ENCODE data around the gene ETV6.

ETV6 gene

DNA sequence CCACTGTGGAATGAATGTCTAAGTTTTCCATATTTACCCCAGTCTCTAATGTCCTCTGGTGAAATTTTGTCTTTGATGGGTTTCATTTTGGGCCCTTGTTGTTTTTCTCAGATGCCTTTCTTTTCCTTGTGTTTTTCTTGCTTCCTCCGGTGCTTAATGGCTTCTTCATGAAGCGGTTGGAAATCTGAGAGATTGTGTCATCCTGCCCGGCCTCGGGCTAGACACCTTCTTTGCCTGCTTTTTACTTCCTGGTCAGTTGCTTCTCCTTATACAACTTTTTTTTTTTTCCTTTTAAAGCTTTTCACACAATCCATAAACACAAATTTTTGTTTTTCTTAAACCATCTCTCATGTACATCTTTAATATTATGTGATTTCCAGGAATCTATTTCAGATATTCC is 7.1 kb downstream of the ETV6 start:
- in situ Hi-C loops (cut with MboI; ENCODE audit: low sequenced_read_pairs, unreplicated experiment) = no loop called here
- TF ChIP-seq, protein P1, sequence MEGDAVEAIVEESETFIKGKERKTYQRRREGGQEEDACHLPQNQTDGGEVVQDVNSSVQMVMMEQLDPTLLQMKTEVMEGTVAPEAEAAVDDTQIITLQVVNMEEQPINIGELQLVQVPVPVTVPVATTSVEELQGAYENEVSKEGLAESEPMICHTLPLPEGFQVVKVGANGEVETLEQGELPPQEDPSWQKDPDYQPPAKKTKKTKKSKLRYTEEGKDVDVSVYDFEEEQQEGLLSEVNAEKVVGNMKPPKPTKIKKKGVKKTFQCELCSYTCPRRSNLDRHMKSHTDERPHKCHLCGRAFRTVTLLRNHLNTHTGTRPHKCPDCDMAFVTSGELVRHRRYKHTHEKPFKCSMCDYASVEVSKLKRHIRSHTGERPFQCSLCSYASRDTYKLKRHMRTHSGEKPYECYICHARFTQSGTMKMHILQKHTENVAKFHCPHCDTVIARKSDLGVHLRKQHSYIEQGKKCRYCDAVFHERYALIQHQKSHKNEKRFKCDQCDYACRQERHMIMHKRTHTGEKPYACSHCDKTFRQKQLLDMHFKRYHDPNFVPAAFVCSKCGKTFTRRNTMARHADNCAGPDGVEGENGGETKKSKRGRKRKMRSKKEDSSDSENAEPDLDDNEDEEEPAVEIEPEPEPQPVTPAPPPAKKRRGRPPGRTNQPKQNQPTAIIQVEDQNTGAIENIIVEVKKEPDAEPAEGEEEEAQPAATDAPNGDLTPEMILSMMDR (IDR thresholded peaks at IDR 0.05; ENCODE audit: borderline replicate concordance, control extremely low read depth, extremely low read depth, insufficient read depth, missing control alignments) = no peak
- no peak for DNase-seq (ENCODE audit: low spot score)

DNA sequence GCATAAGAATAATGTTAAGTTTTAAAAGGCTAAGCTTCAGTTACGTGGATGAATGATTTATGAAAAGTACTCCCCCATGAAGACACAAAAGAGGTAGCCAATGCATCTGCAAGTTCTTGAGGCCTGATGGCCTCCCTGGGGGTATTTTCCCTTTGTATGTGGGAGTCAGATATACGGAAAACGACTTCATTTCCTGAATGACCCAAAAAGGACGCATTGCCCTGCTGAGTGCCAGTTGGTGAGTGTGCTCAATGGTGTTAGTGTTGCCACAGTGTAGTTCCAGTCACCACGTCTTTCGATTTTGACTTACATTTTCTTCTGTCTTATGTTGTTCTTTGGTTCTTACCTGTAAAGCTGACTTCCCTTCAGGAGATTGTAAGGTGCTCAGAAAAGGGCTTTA is 8.0 kb downstream of the ETV6 start:
- TF ChIP-seq, protein P1 (IDR thresholded peaks at IDR 0.05; ENCODE audit: borderline replicate concordance, control extremely low read depth, extremely low read depth, insufficient read depth, missing control alignments) = no peak
- DNase-seq (ENCODE audit: low spot score) = no peak
- in situ Hi-C loops (cut with MboI; ENCODE audit: low sequenced_read_pairs, unreplicated experiment) = no loop called here

DNA sequence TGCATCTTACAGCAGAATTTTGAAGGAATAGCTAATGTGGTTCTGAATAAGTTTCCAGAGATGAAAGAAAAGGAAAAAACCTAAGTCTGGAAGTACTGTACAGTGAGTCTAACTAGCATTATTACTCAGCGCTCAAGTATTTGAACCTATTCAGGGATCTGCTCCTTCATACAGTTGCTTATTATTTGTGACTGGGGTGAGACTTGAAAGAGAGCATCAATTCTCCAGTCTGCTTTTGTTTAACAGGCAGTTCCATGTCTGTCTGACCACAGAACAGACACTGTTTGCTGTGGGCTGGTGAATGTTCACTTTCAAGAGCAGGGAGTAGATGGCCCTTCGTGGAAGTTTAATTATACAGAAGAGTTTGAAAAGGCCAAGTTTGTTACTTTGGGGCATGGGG is 9.3 kb downstream of the ETV6 start:
- TF ChIP-seq, protein P1 (IDR thresholded peaks at IDR 0.05; ENCODE audit: borderline replicate concordance, control extremely low read depth, extremely low read depth, insufficient read depth, missing control alignments) = no peak
- DNase-seq (ENCODE audit: low spot score) = no peak
- in situ Hi-C loops (cut with MboI; ENCODE audit: low sequenced_read_pairs, unreplicated experiment) = no loop called here

DNA sequence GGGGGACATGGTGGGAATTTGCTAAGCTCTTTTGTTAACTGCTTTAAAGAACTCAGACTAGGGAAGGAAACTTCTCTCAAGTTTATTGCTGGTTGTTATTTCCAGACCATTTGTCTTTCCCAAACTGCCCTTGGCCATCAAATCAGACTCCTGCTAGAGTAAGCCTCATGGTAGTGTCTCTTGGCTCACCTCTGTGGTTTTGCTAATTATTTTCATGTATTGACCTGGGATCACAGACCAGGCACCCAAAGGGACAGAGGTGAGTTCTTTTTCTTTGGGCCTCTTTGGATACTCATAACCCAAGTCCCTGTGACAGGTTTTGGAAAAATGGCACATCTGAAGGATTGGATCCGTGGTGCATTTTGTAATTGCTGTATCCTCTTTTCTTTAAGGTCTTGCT is 11.2 kb downstream of the ETV6 start:
- TF ChIP-seq, protein P1 (IDR thresholded peaks at IDR 0.05; ENCODE audit: borderline replicate concordance, control extremely low read depth, extremely low read depth, insufficient read depth, missing control alignments) = no peak
- in situ Hi-C loops (cut with MboI; ENCODE audit: low sequenced_read_pairs, unreplicated experiment) = no loop called here
- DNase-seq (ENCODE audit: low spot score) = no peak

DNA sequence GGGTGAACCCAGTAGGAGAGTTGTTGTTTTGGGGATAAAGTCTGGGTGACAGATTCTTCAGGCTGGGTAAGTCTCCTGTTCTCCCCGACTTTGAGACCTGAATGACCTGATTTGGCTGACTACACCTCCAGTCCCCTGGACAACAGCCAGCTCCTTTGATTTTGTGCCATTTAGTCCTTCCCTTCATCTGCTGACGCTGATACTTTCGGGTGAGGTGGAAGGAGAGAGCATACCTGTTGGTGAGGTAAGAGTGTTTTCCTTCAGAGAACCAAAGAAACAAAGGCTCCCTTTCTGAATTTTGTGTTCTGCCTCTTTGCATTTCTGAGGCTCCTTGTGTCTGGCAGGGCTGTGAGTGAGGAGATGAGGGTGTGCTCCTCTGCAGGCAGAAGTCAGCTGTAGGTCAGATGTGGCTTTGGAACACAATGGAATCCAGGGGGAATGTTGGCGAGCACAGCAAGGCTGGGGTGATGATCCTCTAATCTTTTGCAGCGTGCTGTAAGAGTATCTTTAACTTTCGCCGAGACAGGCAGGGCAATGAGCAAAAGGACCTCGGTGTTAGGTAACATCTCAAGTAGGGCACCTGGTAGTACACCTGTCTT is 12.1 kb downstream of the ETV6 start:
- TF ChIP-seq, protein P1 (IDR thresholded peaks at IDR 0.05; ENCODE audit: borderline replicate concordance, control extremely low read depth, extremely low read depth, insufficient read depth, missing control alignments) = no peak
- DNase-seq (ENCODE audit: low spot score) = no peak
- in situ Hi-C loops (cut with MboI; ENCODE audit: low sequenced_read_pairs, unreplicated experiment) = no loop called here

DNA sequence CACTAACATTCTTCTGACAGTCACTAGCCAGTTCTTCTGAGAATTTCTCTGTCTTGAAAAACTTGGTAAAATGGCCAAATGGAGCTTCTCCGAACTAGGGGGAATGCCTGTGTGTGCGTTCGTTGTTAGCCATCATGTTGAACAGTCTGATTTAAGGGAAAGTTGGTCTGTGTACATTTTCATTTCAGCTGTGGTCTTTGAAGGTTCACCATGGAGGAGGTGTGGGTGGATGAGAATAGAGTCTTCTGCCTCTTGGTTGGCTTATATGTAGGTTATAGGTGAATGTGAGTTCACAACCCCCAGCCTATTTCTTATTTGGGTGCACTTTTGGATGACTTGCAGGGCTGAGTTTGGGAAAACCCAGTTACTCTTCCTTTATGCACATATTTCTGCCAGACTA is 12.9 kb downstream of the ETV6 start:
- TF ChIP-seq, protein P1 (IDR thresholded peaks at IDR 0.05; ENCODE audit: borderline replicate concordance, control extremely low read depth, extremely low read depth, insufficient read depth, missing control alignments) = no peak
- in situ Hi-C loops (cut with MboI; ENCODE audit: low sequenced_read_pairs, unreplicated experiment) = no loop called here
- no peak for DNase-seq (ENCODE audit: low spot score)

All from GM13976 (cell line).